ENCODE data around the gene RGS9.

RGS9 gene

GRCh38 chr17:65222214-65222738 lies 85.1 kb downstream of the RGS9 start:
- no peak for DNase-seq

- no peak for DNase-seq
Observed at GRCh38 chr17:65225061-65225460, 87.9 kb downstream of the RGS9 start.

- no peak for DNase-seq
Observed at GRCh38 chr17:65226227-65226626, 89.1 kb downstream of the RGS9 start.

- no peak for DNase-seq
Observed at GRCh38 chr17:65227637-65228036, 90.5 kb downstream of the RGS9 start.

GRCh38 chr17:65228287-65228686 lies 91.1 kb downstream of the RGS9 start:
- DNase-seq: no peak

- no peak for DNase-seq
Observed at GRCh38 chr17:65228734-65229620, 91.8 kb downstream of the RGS9 start.

GRCh38 chr17:65229621-65229995 lies 92.4 kb downstream of the RGS9 start:
- DNase-seq: no peak

- DNase-seq: no peak
Observed at GRCh38 chr17:65230040-65230439, 92.9 kb downstream of the RGS9 start.

GRCh38 chr17:65231086-65231485 lies 93.9 kb downstream of the RGS9 start:
- no peak for DNase-seq

GRCh38 chr17:65231662-65232335 lies 94.6 kb downstream of the RGS9 start:
- no peak for DNase-seq

- no peak for DNase-seq
Observed at GRCh38 chr17:65235284-65235683, 98.1 kb downstream of the RGS9 start.

- DNase-seq: no peak
Observed at GRCh38 chr17:65236321-65236720, 99.2 kb downstream of the RGS9 start.

GRCh38 chr17:65243838-65244625 lies 106.9 kb downstream of the RGS9 start:
- DNase-seq: no peak

GRCh38 chr17:65246252-65246651 lies 109.1 kb downstream of the RGS9 start:
- no peak for DNase-seq

GRCh38 chr17:65249774-65250173 lies 112.6 kb downstream of the RGS9 start:
- DNase-seq: no peak

- no peak for DNase-seq
Observed at GRCh38 chr17:65254166-65254565, 117.0 kb downstream of the RGS9 start.

- DNase-seq: no peak
Observed at GRCh38 chr17:65259281-65259680, 122.1 kb downstream of the RGS9 start.

- no peak for DNase-seq
Observed at GRCh38 chr17:65259696-65260485, 122.7 kb downstream of the RGS9 start.

- DNase-seq: no peak
Observed at GRCh38 chr17:65260626-65261025, 123.5 kb downstream of the RGS9 start.

GRCh38 chr17:65261152-65261551 lies 124.0 kb downstream of the RGS9 start:
- no peak for DNase-seq

- DNase-seq: no peak
Observed at GRCh38 chr17:65261682-65262636, 124.8 kb downstream of the RGS9 start.

All from activated CD4-positive, CD25-positive, alpha-beta regulatory T cell treated with anti-CD3 and anti-CD28 coated beads, Interleukin-2, amount 50 U/mL, for 72 hours (primary cell).